Measurements from ENCODE around the gene NOM1. TPM values are rescaled to one million over a fixed set of nuclear protein-coding genes. Genes with fewer than 3 reads are reported as not detected.
A peak's percentile ranks its signal among the peaks of the same experiment; 100 is the strongest.

The NOM1 gene
- total RNA-seq, 2 donors from 2014 or later = 12.7 to 21.4 TPM

- Histone ChIP-seq H3K4me1 (no peaks in the 10 kb centered on the region), H3K9ac (ENCODE audit: low read depth in 2 of 2, low read length in 2 of 2) (no peak overlapping the region), H3K4me3 (no peak overlapping the region), H3K27me3 (no peaks in the 10 kb centered on the region), H3K36me3 (no peaks in the 10 kb centered on the region), H3K9me3 (no peaks in the 10 kb centered on the region), H3K27ac (no peak overlapping the region)
- DNase-seq = peak; percentile 15
- intact Hi-C loops (cut with DNase I) = no loop called here
- no peak for TF ChIP-seq CTCF (IDR thresholded peaks at IDR 0.05)
These were observed 34.8 kb downstream of the NOM1 start for GRCh38 chr7:156984174-156984891.

- TF ChIP-seq CTCF (IDR thresholded peaks at IDR 0.05) = no peak
- Histone ChIP-seq H3K36me3 (no peaks in the 10 kb centered on the region), H3K9ac (ENCODE audit: low read depth in 2 of 2, low read length in 2 of 2) (no peak overlapping the region), H3K4me1 (no peaks in the 10 kb centered on the region), H3K4me3 (no peak overlapping the region), H3K27me3 (no peaks in the 10 kb centered on the region), H3K9me3 (no peaks in the 10 kb centered on the region), H3K27ac (no peak overlapping the region)
- peak; percentile 15 for DNase-seq
- intact Hi-C loops (cut with DNase I) = no loop called here
These were observed 35.8 kb downstream of the NOM1 start for GRCh38 chr7:156985101-156985992.

- Histone ChIP-seq H3K27ac (no peak overlapping the region), H3K27me3 (no peaks in the 10 kb centered on the region), H3K9me3 (no peaks in the 10 kb centered on the region), H3K36me3 (no peaks in the 10 kb centered on the region), H3K4me1 (no peaks in the 10 kb centered on the region), H3K4me3 (no peak overlapping the region), H3K9ac (ENCODE audit: low read depth in 2 of 2, low read length in 2 of 2) (no peak overlapping the region)
- TF ChIP-seq CTCF (IDR thresholded peaks at IDR 0.05) = no peak
- intact Hi-C loops (cut with DNase I) = no loop called here
- no peak for DNase-seq
These were observed 36.9 kb downstream of the NOM1 start for GRCh38 chr7:156986378-156986777.

- DNase-seq = peak; percentile 6
- no peaks in the 10 kb centered on the region for H3K36me3 ChIP-seq
- no peak overlapping the region for H3K9ac ChIP-seq (ENCODE audit: low read depth in 2 of 2, low read length in 2 of 2)
- H3K4me1 ChIP-seq = no peaks in the 10 kb centered on the region
- H3K27ac ChIP-seq = no peak overlapping the region
- no peak overlapping the region for H3K4me3 ChIP-seq
- intact Hi-C loops (cut with DNase I) = no loop called here
- no peaks in the 10 kb centered on the region for H3K9me3 ChIP-seq
- no peak for TF ChIP-seq CTCF (IDR thresholded peaks at IDR 0.05)
- H3K27me3 ChIP-seq = no peaks in the 10 kb centered on the region
These were observed 39.1 kb downstream of the NOM1 start for GRCh38 chr7:156988343-156989185.

Data from colonic mucosa (tissue), 4 donors.